ENCODE data around the gene ADK.
"Not testable (repeated sequence)": the region's sequence is repeated elsewhere in the genome, so short reads cannot be mapped to it uniquely, and the experiment has no call there.

ADK gene

DNA sequence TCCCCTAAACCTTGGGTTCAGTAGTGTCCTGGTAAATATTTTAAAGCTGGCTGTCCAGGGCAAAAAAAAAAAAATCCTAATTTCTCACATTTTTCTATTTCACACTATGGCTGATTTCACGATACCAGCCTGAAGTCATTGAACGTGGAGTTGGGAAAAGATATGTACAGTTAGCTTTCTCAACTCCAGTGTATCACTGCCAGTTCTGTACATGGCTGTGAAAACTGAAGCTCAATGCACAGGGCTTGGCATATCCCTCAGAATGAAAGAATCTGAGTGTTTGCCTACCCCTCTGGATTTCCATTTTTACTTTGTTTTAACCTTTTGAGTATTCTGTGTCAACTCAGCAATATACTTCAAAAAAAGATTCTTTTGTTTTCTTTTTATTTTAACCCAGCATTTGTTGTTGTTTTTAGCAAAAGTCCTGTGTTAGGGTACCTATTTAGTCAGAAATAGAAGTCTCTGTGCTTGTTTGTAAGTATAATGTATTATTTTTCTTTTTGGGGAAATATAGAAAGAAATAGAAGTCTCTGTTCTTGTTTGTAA is 274.5 kb downstream of the ADK start:
- Mint-ChIP-seq H3K27ac (no peak overlapping the region), H3K27me3 (no peaks in the 10 kb centered on the region), H3K9me3 (no peaks in the 10 kb centered on the region), H3K4me1 (ENCODE audit: low read depth) (no peaks in the 10 kb centered on the region), H3K36me3 (ENCODE audit: low read depth) (peaks cover 54% of the 10 kb centered on the region), H3K4me3 (no peak overlapping the region)
- no peak for DNase-seq

DNA sequence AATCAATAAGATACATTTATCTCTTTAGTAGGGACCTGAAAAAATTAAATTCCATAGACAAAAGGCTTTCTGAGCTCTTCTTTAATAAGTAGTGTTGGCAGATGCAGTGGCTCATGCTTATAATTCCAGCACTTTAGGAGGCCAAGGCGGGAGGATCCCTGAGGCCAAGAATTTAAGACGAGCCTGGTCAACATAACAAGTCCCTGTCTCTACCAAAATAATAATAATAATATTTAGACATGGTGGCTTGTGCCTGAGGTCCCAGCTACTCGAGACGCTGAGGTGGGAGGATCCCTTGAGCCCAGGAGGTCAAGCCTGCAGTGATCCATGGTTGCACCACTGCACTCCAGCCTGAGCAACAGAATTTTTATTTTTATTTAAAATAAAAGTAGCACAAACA is 280.8 kb downstream of the ADK start:
- DNase-seq: no peak
- H3K36me3 Mint-ChIP-seq (ENCODE audit: low read depth): peaks cover 48% of the 10 kb centered on the region
- no peaks in the 10 kb centered on the region for H3K4me1 Mint-ChIP-seq (ENCODE audit: low read depth)
- no peak overlapping the region for H3K4me3 Mint-ChIP-seq
- H3K27ac Mint-ChIP-seq: no peak overlapping the region
- no peaks in the 10 kb centered on the region for H3K27me3 Mint-ChIP-seq
- H3K9me3 Mint-ChIP-seq: no peaks in the 10 kb centered on the region

DNA sequence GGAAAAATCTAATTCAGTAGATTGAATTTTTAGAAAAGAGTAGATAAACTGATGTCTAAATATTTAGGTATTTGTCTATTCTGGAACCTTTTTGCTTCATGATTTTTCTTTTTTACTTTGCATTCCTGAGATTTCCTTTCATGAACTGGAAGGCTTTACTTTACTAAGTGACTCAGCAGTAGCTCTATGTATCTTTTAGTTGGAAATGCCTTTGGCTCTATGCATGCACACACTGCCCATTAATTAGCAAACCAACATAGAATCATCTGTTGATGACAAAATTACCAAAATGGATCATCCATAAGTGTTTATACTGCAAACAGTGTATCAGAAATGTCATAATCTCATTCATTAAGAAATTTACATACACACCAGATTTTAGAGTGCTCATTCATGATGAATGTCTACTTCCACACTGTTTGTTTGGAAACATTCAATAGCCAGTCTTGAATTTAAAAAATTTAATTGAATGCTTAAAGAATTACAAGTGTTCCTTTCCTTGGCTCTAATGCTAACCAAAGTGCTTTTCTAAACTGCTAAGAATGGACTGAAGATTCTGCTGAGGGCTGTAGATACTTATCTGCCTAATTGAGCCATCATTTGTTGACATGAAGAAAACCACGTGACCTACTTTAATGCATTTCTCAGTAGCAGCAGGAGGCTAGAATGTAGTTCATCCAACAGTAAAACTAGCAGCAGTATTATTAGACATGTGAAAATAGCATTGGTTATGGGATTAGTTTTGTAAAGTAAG is 282.0 kb downstream of the ADK start:
- peaks cover 7% of the 10 kb centered on the region for H3K4me1 Mint-ChIP-seq (ENCODE audit: low read depth)
- H3K9me3 Mint-ChIP-seq: no peaks in the 10 kb centered on the region
- H3K27ac Mint-ChIP-seq: no peak overlapping the region
- no peak for DNase-seq
- no peaks in the 10 kb centered on the region for H3K27me3 Mint-ChIP-seq
- H3K4me3 Mint-ChIP-seq: no peak overlapping the region
- peaks cover 46% of the 10 kb centered on the region for H3K36me3 Mint-ChIP-seq (ENCODE audit: low read depth)

DNA sequence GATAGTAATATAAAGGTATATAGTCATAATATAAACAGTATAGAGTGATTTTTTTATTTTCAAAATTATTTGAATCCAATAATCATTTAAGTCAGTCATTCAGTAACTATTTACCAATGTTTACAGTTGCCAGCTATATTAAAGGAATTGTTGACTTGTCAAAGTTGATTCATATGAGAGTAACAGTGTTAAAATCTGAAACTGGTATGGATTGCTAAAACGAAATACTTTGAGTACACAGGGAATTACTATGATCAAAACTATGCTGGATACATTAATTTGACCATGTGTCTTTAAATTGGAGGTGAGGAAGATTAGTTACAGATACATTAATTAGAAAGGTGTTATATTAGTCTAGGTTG is 282.6 kb downstream of the ADK start:
- no peak overlapping the region for H3K4me3 Mint-ChIP-seq
- no peak for DNase-seq
- peaks cover 42% of the 10 kb centered on the region for H3K36me3 Mint-ChIP-seq (ENCODE audit: low read depth)
- H3K27me3 Mint-ChIP-seq: no peaks in the 10 kb centered on the region
- H3K9me3 Mint-ChIP-seq: no peaks in the 10 kb centered on the region
- H3K27ac Mint-ChIP-seq: no peak overlapping the region
- H3K4me1 Mint-ChIP-seq (ENCODE audit: low read depth): peaks cover 9% of the 10 kb centered on the region

DNA sequence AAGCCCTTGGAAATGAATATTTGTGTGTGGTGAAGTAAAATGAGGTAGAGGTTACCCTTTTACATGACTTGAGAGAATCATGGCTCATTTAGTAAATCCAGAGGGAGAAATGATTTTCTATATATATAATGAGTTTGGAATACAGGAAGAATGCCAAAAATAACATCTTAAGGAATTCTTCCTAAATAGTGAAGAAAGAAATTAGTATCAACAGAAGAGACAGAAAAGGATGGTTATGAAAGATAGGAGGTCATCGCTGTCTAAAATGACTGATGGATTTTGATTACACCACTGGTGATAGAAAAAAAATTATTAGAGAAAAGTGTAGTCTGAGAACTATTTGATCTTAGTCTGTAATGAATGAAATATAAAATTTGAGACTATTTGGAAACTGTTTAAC is 283.0 kb downstream of the ADK start:
- Mint-ChIP-seq H3K27me3 (no peaks in the 10 kb centered on the region), H3K27ac (no peak overlapping the region), H3K4me1 (ENCODE audit: low read depth) (peaks cover 13% of the 10 kb centered on the region), H3K9me3 (no peaks in the 10 kb centered on the region), H3K36me3 (ENCODE audit: low read depth) (peaks cover 38% of the 10 kb centered on the region), H3K4me3 (no peak overlapping the region)
- no peak for DNase-seq

DNA sequence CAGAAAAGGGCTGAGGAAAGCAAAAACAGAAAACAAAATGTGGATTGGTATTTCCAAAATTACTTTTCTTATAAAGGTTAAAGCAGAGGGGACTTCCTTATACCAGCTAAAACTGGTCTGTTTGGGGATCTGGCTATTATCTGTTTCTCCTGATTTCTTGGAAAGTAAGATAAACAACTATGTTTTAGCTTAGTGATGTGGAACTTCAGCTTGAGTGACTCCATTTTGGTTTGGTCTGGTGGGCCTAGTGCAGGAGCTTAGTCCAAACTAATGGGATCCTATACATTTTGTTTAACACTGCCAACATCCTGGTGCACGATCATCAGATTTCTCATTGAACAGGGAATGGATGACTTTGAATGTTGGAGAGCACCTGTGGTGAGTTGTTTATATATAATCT is 283.5 kb downstream of the ADK start:
- no peaks in the 10 kb centered on the region for H3K27me3 Mint-ChIP-seq
- no peak for DNase-seq
- no peak overlapping the region for H3K27ac Mint-ChIP-seq
- no peak overlapping the region for H3K4me3 Mint-ChIP-seq
- H3K4me1 Mint-ChIP-seq (ENCODE audit: low read depth): peaks cover 16% of the 10 kb centered on the region
- H3K36me3 Mint-ChIP-seq (ENCODE audit: low read depth): peaks cover 32% of the 10 kb centered on the region
- no peaks in the 10 kb centered on the region for H3K9me3 Mint-ChIP-seq

DNA sequence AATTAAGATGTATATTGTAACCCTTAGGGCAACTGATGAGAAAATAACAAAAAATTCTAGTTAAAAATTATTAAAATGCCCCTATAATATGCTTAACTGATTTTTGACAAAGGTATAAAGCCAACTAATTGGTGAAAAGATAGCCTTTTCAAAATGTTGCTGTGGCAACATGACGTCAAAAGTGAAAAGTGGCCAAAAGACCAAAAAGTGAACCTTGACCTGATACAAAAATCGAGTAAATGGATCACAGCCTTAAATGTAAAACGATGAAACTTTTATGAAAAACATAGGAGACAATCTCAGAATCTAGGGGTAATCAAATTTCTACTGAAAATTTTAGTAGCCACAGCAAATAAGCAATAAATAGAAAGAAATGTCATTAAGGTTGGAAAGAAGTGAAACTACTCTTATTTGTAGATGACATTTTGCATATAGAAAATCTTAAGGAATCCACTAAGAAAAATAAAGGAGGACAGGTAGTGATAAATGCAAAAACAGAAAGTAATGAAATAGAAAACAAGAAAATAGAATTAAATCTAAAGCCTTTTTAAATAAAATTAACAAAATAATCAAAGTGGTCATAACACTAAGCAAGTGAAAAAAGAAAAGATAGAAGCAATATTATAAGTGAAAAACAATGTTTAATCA is 285.6 kb downstream of the ADK start:
- H3K4me1 Mint-ChIP-seq (ENCODE audit: low read depth): peaks cover 16% of the 10 kb centered on the region
- no peak overlapping the region for H3K4me3 Mint-ChIP-seq
- H3K27me3 Mint-ChIP-seq: no peaks in the 10 kb centered on the region
- H3K27ac Mint-ChIP-seq: no peak overlapping the region
- H3K9me3 Mint-ChIP-seq: no peaks in the 10 kb centered on the region
- peaks cover 28% of the 10 kb centered on the region for H3K36me3 Mint-ChIP-seq (ENCODE audit: low read depth)
- no peak for DNase-seq

DNA sequence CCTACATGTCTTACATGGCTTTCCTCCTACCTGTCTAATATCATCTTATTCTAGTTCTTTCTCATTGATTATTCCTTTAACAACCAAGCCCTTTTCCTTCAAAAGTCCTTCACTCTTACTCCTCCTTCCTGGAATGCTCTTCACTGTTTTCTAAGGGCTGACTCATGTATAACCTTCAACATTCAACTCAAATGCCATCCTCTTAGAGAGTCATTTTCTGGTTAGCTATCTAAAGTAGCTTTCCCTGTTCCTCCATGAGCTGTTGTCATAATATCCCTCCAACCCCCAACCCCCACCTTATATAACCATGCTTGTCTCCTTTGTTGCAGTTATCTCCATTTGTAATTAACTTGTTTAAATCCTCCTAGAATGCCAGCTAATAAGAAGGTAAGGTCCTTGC is 286.8 kb downstream of the ADK start:
- Mint-ChIP-seq H3K4me3 (no peak overlapping the region), H3K27me3 (no peaks in the 10 kb centered on the region), H3K4me1 (ENCODE audit: low read depth) (peaks cover 19% of the 10 kb centered on the region), H3K27ac (no peak overlapping the region), H3K9me3 (no peaks in the 10 kb centered on the region), H3K36me3 (ENCODE audit: low read depth) (peaks cover 32% of the 10 kb centered on the region)
- no peak for DNase-seq

DNA sequence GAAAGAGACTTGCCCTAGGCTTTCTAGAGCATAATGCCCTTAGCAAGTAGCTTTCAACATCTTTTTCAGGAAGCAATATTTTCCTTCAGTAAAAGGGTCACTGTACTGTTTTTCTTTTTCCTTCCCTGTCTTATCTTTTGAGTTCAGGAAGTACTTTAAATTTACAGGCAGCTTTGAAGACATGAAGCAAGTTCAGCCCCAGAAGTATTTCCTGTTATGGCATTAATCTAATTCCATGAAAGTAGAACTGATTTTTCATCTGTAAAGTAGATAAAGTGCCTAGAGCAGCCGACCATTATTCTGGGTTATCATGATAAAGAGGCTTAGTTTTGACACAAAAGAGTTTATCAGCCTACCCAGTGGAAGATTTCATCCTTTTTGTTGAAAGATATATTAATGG is 288.2 kb downstream of the ADK start:
- Mint-ChIP-seq H3K36me3 (ENCODE audit: low read depth) (peaks cover 32% of the 10 kb centered on the region), H3K4me1 (ENCODE audit: low read depth) (peaks cover 20% of the 10 kb centered on the region), H3K27ac (no peak overlapping the region), H3K9me3 (no peaks in the 10 kb centered on the region), H3K27me3 (no peaks in the 10 kb centered on the region), H3K4me3 (no peak overlapping the region)
- DNase-seq: no peak

DNA sequence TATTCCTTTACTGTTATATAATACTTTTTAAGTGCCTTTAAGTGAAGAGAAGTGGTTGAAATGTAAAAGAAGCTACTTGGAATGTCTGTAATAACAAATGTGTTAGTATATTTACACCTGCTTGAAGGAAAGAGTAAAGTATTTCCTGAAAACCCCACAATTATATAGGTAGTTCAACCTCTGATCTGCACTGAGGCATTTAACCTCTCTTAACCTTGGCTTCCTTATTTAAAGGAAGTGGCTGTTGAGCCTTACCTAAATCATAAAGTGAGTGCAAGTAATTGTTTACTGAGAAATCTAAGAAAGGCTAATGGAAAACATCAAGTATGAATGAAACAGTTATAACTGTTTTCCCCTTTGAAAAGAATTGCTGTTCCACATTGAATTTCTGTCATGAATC is 294.5 kb downstream of the ADK start:
- Mint-ChIP-seq H3K9me3 (no peaks in the 10 kb centered on the region), H3K4me1 (ENCODE audit: low read depth) (peaks cover 13% of the 10 kb centered on the region), H3K27me3 (no peaks in the 10 kb centered on the region), H3K27ac (no peak overlapping the region), H3K36me3 (ENCODE audit: low read depth) (peaks cover 16% of the 10 kb centered on the region), H3K4me3 (no peak overlapping the region)
- no peak for DNase-seq

DNA sequence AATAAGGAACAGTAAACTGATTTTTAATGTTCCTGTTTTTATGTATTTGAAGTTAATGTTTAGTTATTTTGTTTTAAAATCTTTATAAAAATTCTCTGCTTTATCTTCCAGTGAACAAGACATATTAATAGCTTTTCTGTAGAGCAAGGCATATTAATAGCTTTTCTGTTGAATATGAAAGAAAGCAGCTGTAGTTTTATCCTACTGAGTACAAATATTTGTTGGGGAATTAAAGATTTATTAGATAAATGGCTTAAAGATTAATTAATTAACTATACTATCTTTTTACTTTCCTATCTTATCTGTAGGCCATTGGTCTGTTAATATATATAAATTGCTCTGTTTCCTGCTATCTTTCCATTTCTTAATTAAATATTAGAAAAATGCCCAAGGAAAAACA is 299.6 kb downstream of the ADK start:
- H3K27me3 Mint-ChIP-seq: no peaks in the 10 kb centered on the region
- H3K4me1 Mint-ChIP-seq (ENCODE audit: low read depth): peaks cover 8% of the 10 kb centered on the region
- H3K4me3 Mint-ChIP-seq: no peak overlapping the region
- peaks cover 19% of the 10 kb centered on the region for H3K36me3 Mint-ChIP-seq (ENCODE audit: low read depth)
- DNase-seq: no peak
- no peaks in the 10 kb centered on the region for H3K9me3 Mint-ChIP-seq
- no peak overlapping the region for H3K27ac Mint-ChIP-seq

DNA sequence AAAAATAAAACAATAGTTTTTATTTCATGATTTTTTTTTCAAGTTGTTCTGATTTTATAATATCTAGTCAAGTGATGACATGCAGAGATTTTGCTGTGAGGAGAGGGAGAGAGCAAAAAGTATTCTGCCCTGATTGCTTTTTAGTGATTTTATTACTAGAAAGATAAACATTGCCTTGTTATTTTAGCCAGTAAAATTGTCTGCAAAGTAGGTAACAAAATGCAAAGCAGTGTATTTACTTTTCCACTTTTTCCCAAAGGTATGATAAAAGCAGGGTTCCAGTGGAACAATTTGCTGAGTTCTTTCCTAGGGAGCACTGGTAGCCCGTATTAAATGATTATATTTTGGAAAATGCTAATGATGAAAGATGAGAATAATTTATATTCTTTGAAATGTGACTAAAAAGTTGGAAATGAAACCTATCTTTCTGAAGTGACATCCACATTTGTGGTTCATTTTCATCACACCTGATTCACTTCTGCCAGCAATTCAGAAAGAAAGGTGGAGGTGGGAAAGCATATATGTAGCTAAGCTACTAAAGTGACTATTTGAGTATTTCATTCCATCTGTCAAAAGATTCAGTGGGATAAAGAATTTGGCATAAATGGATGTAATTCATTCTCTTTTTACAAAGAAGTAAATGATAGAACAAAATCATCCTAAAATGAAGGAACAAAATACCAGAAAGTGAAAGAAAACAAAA is 300.3 kb downstream of the ADK start:
- H3K9me3 Mint-ChIP-seq: peaks cover 5% of the 10 kb centered on the region
- no peak for DNase-seq
- H3K4me3 Mint-ChIP-seq: no peak overlapping the region
- no peaks in the 10 kb centered on the region for H3K27me3 Mint-ChIP-seq
- H3K27ac Mint-ChIP-seq: no peak overlapping the region
- peaks cover 26% of the 10 kb centered on the region for H3K36me3 Mint-ChIP-seq (ENCODE audit: low read depth)
- peaks cover 8% of the 10 kb centered on the region for H3K4me1 Mint-ChIP-seq (ENCODE audit: low read depth)

DNA sequence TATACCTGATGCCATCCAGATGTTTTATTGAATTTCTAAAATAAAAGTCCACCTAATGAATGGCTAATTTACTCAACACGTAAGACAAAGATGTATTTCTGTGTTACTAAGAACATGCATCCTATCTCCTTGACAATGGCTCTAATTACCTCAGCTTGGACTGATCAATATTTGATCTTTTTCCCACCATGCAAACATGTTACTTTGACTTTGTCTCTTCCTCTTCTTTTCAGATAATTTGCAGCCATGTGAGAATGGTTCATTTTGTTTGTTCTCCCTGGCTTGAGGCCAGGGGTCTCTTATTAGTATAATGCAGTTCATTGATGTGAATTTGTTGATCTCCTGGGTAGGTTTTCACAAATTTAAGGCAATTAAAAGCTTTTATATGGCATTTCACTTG is 302.1 kb downstream of the ADK start:
- Mint-ChIP-seq H3K36me3 (ENCODE audit: low read depth) (peaks cover 40% of the 10 kb centered on the region), H3K9me3 (peaks cover 5% of the 10 kb centered on the region), H3K4me3 (no peak overlapping the region), H3K27ac (no peak overlapping the region), H3K4me1 (ENCODE audit: low read depth) (peaks cover 8% of the 10 kb centered on the region), H3K27me3 (no peaks in the 10 kb centered on the region)
- no peak for DNase-seq

DNA sequence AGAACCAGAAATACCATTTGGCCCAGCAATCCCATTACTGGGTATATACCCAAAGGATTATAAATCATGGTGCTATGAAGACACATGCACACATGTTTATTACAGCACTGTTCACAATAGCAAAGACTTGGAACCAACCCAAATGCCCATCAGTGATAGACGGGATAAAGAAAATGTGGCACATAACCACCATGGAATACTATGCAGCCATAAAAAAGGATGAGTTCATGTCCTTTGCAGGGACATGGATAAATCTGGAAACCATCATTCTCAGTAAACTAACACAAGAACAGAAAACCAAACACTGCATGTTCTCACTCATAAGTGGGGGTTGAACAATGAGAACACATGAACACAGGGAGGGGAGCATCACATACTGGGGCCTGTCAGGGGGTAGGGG is 306.5 kb downstream of the ADK start:
- not testable (repeated sequence) for H3K27me3 Mint-ChIP-seq; H3K4me1 Mint-ChIP-seq (ENCODE audit: low read depth); H3K9me3 Mint-ChIP-seq; DNase-seq; H3K4me3 Mint-ChIP-seq; H3K27ac Mint-ChIP-seq
- peaks cover 46% of the 10 kb centered on the region for H3K36me3 Mint-ChIP-seq (ENCODE audit: low read depth)

DNA sequence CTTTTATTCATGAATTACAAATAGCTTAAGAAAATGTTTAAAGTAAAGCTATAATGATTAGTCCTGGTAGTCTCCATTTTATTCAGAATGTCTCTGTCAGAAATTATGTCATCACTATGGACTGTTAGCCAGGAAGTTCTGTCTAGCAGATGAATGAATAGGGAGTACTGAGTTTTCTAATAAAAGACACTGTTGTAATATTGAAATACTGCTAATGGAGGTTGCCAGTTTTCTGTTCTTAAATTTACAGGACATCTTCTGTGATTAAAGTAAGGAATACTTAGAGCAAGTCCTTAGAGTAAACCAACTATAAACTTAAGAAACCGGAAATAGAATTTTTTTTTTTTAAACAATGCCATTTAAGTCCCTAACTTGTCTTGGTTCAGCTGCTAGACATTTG is 309.8 kb downstream of the ADK start:
- Mint-ChIP-seq H3K9me3 (peaks cover 4% of the 10 kb centered on the region), H3K27me3 (no peaks in the 10 kb centered on the region), H3K27ac (no peak overlapping the region), H3K4me3 (no peak overlapping the region), H3K4me1 (ENCODE audit: low read depth) (peaks cover 2% of the 10 kb centered on the region), H3K36me3 (ENCODE audit: low read depth) (peaks cover 30% of the 10 kb centered on the region)
- DNase-seq: no peak
